IgD-negative memory B cell (primary cell): ENCODE results near the gene COA6. TPM values are rescaled to one million over a fixed set of nuclear protein-coding genes. Genes with fewer than 3 reads are reported as not detected.

Experiments
- H3K27ac Mint-ChIP-seq, 3 donors: one replicate each; pipeline ENCODE4 v1.8.0; 2020 to 2022; ENCODE audit warnings: mild to moderate bottlenecking in 3 of 3, mixed read lengths in 3 of 3, moderate library complexity in 1 of 3
- H3K27me3 Mint-ChIP-seq: one replicate; pipeline ENCODE4 v1.8.0; 2021; ENCODE audit warnings: mixed read lengths
- H3K36me3 Mint-ChIP-seq: one replicate; pipeline ENCODE4 v1.8.0; 2020; ENCODE audit warnings: mild to moderate bottlenecking, mixed read lengths
- H3K4me1 Mint-ChIP-seq, 3 donors: one replicate each; pipeline ENCODE4 v1.8.0; 2020 to 2022; ENCODE audit warnings: mixed read lengths in 3 of 3, mild to moderate bottlenecking in 1 of 3
- H3K4me3 Mint-ChIP-seq, 4 donors: one replicate each; pipeline ENCODE4 v1.8.0; 2020 to 2022; ENCODE audit warnings: mild to moderate bottlenecking in 4 of 4, mixed read lengths in 4 of 4, moderate library complexity in 3 of 4
- H3K9me3 Mint-ChIP-seq, 3 donors: one replicate each; pipeline ENCODE4 v1.8.0; 2020 to 2021; ENCODE audit warnings: mixed read lengths in 3 of 3, mild to moderate bottlenecking in 1 of 3
- polyA plus RNA-seq: library from polyadenylated mRNA; unstranded; fragments of 300-500 nt; fragmentation: Illumina TruSeq; gene quantifications from one replicate; pipeline ENCODE4 v1.2.3, GENCODE V29; 2021

Gene COA6
- polyA plus RNA-seq = 44.8 TPM

- Mint-ChIP-seq H3K9me3 (no peaks in the 10 kb centered on the region), H3K4me1 (peaks cover 16 to 28% (median 18%) of the 10 kb centered on the region in 3 donors), H3K36me3 (peaks cover 7% of the 10 kb centered on the region), H3K4me3 (peak within 1 kb of the TSS; percentile 90 to 98 (median 96)), H3K27me3 (peaks cover under 1% of the 10 kb centered on the region), H3K27ac (peak within 1 kb of the TSS; percentile 94 to 99 (median 98))
These were observed at the start of gene COA6 for GRCh38 chr1:234373064-234373958. TSS of gene COA6 (plus strand) at chr1:234373456. CDS start at chr1:234373467, 11 bp downstream.

DNA sequence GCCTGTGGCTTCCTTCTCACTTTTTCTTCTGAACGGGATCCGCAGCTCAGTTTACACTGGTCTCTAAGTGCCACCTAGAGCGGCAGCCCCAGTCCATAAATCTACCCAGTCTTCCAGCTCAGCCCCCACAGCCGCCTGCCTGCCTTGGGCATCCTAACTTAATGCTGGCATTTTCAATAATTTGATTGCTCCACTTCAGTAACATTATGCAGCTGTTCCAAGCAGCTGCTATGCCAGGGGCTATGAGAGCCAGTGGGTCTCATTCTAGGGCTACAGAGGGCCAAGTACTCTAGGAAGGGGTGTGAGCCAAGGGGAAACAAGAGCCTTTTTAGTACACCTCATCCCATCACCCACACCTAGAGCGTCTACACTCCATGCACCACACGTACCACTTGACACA is 48.4 kb upstream of the COA6 start:
- Mint-ChIP-seq H3K4me1 (peaks cover 10 to 21% (median 20%) of the 10 kb centered on the region in 3 donors), H3K9me3 (no peaks in the 10 kb centered on the region), H3K27me3 (peaks cover 13% of the 10 kb centered on the region), H3K4me3 (no peak overlapping the region), H3K36me3 (peaks cover 2% of the 10 kb centered on the region), H3K27ac (no peak overlapping the region)

- H3K36me3 Mint-ChIP-seq = peaks cover 2% of the 10 kb centered on the region
- no peaks in the 10 kb centered on the region for H3K9me3 Mint-ChIP-seq
- H3K4me1 Mint-ChIP-seq = peaks cover 13 to 26% (median 24%) of the 10 kb centered on the region in 3 donors
- H3K27me3 Mint-ChIP-seq = peaks cover 14% of the 10 kb centered on the region
- H3K27ac Mint-ChIP-seq = peak overlapping the region; percentile 15 to 76 (median 61)
- H3K4me3 Mint-ChIP-seq = peak overlapping the region; percentile 81 to 89 (median 84)
These were observed 47.3 kb upstream of the COA6 start for GRCh38 chr1:234325878-234326496.

DNA sequence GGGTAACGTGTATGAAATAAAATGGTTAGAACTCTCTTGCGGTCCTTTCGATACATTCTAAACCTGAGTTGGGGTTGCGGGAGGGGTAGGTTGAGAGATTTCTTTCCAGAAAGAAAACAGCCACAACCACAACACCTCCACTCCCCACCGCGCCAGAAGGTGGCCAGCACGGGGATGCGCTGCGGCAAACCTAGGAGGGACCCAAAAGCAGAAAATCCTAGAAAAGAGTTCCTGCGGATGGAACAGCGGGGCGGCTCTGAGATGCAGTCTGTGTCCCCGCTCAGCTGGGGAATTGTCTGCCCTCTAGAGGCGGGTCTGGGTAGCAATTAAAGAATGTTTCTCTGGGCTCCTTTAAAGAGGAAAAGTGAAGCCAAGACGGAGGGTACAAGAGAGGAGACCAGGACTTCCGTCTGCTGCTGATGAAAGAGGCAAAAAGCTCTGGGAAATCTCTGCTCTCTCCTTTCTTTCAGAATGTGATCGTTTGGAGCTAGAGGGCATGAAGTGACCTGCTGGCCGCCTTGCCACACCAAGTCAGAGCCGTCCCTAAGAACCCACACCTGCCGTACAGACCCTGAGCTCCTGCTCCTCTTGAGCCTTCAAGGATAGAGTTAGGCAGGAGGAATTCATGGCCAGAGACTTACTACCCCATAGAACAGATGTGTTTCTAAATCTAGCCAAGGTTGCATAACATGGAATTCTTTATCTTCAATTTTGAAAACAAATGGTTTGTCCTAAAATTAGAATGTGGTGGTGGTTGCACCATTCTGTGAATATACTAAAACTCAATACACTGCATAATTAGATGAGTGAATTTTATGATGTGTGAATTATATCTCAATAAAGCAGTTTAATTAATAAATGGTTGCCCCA is 46.5 kb upstream of the COA6 start:
- no peaks in the 10 kb centered on the region for H3K9me3 Mint-ChIP-seq

DNA sequence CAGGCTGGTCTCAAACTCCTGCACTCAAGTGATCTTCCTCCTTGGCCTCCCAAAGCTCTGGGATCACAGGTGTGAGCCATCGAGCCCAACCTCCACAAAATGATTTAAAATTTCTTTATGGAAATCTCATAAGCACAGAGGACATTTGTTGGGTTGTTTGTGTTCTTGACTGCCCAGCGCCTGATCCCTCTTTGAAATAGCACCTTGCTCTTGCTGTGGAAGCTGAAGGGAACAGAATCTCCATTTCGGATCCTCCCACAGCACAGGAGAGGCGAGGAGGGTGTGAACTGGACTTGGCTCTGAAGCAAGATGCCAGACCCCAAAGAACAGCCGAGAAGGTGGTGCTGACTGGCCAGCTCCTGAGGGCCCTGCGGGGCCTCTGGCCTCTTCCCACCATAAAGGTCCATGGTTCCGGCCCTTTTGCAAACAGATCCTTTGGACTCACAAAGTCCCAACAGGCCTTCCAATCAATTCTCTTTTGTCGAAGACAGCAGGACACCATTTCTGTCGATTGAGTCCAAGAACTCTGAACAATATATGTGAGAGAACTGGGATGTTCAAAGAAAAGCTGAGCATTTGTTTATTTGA is 45.6 kb upstream of the COA6 start:
- Mint-ChIP-seq H3K36me3 (peaks cover 2% of the 10 kb centered on the region), H3K27ac (no peak overlapping the region), H3K27me3 (peaks cover 10% of the 10 kb centered on the region)

More for the DNA sequence above, 46.5 kb upstream of the COA6 start:
- Mint-ChIP-seq H3K4me3 (peak overlapping the region; percentile 81 to 89 (median 84)), H3K4me1 (peaks cover 13 to 26% (median 22%) of the 10 kb centered on the region in 3 donors), H3K36me3 (peaks cover 2% of the 10 kb centered on the region), H3K27ac (peak overlapping the region; percentile 15 to 76 (median 61)), H3K27me3 (peaks cover 10% of the 10 kb centered on the region)

GRCh38 chr1:234330843-234331215 is 42.4 kb upstream of the COA6 start:
- Mint-ChIP-seq H3K9me3 (peaks cover 2 to 5% (median 2%) of the 10 kb centered on the region in 3 donors), H3K27ac (peak overlapping the region in 1 of 3 donors; percentile 24), H3K27me3 (peaks cover 9% of the 10 kb centered on the region), H3K4me3 (peak overlapping the region in 1 of 4 donors; percentile 72), H3K36me3 (no peaks in the 10 kb centered on the region), H3K4me1 (peaks cover 12 to 15% (median 12%) of the 10 kb centered on the region in 3 donors)

More for the DNA sequence above, 45.6 kb upstream of the COA6 start:
- Mint-ChIP-seq H3K9me3 (peaks cover 0 to 2% (median 0%) of the 10 kb centered on the region in 3 donors), H3K4me1 (peaks cover 13 to 21% (median 17%) of the 10 kb centered on the region in 3 donors), H3K4me3 (no peak overlapping the region)

- Mint-ChIP-seq H3K27ac (peak overlapping the region in 1 of 3 donors; percentile 71), H3K4me3 (peak overlapping the region in 1 of 4 donors; percentile 51), H3K9me3 (peaks cover 3 to 10% (median 9%) of the 10 kb centered on the region in 3 donors), H3K4me1 (peaks cover 8 to 10% (median 8%) of the 10 kb centered on the region in 3 donors), H3K36me3 (no peaks in the 10 kb centered on the region), H3K27me3 (peaks cover 11% of the 10 kb centered on the region)
These were observed 41.7 kb upstream of the COA6 start for GRCh38 chr1:234331507-234331906.

DNA sequence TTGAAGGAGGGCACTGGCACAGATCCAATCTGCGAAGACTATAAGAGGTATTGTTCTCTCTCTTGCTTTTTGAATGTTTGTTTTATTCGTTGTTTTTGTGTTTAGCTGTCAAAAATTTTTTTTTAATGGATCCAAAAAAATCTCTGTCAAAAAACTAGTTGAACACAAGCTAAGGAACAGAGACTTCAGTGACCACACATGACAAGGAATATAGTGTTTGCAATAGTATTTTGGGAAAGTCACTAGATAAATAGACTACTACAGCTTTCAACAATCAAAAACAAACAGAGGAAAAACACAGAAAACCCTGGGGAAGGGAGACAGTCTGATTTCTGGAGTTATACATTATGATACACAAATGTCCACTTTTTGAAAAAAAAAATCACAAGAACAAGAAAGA is 36.9 kb upstream of the COA6 start:
- no peak overlapping the region for H3K4me3 Mint-ChIP-seq
- H3K27me3 Mint-ChIP-seq = peaks cover 7% of the 10 kb centered on the region
- peaks cover 3% of the 10 kb centered on the region for H3K36me3 Mint-ChIP-seq
- H3K9me3 Mint-ChIP-seq = peaks cover 8 to 28% (median 22%) of the 10 kb centered on the region in 3 donors
- no peaks in the 10 kb centered on the region for H3K4me1 Mint-ChIP-seq
- no peak overlapping the region for H3K27ac Mint-ChIP-seq

GRCh38 chr1:234337233-234337632 is 36.0 kb upstream of the COA6 start:
- H3K4me3 Mint-ChIP-seq = no peak overlapping the region
- no peak overlapping the region for H3K27ac Mint-ChIP-seq
- peaks cover 7% of the 10 kb centered on the region for H3K27me3 Mint-ChIP-seq
- H3K4me1 Mint-ChIP-seq = no peaks in the 10 kb centered on the region
- peaks cover 3% of the 10 kb centered on the region for H3K36me3 Mint-ChIP-seq
- H3K9me3 Mint-ChIP-seq = peaks cover 6 to 28% (median 22%) of the 10 kb centered on the region in 3 donors

GRCh38 chr1:234340528-234340927 is 32.7 kb upstream of the COA6 start:
- Mint-ChIP-seq H3K9me3 (peaks cover 6 to 28% (median 20%) of the 10 kb centered on the region in 3 donors), H3K27me3 (peaks cover 2% of the 10 kb centered on the region), H3K27ac (no peak overlapping the region), H3K4me3 (no peak overlapping the region), H3K36me3 (peaks cover 3% of the 10 kb centered on the region), H3K4me1 (no peaks in the 10 kb centered on the region)

DNA sequence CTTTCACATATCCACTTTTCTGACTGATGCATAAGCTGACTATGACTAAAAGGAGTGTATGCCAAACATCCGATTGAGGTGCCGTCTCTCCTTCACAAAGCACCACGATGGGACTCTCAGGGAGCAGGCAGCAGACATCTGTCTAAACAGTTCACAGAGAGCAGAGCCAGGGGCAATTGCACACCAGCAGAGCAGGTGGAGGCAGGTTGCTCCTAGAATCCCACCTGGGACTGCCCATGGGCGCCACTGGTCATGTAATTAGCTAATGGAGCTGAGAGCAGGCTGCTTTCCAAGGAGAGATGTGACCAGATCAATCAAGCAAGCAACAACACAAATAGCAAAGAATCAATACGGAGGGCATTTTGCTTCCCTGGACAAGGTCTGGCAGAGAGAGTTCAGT is 30.5 kb upstream of the COA6 start:
- Mint-ChIP-seq H3K4me3 (no peak overlapping the region), H3K36me3 (peaks cover 3% of the 10 kb centered on the region), H3K9me3 (peaks cover 0 to 12% (median 4%) of the 10 kb centered on the region in 3 donors), H3K4me1 (no peaks in the 10 kb centered on the region), H3K27ac (no peak overlapping the region), H3K27me3 (no peaks in the 10 kb centered on the region)

DNA sequence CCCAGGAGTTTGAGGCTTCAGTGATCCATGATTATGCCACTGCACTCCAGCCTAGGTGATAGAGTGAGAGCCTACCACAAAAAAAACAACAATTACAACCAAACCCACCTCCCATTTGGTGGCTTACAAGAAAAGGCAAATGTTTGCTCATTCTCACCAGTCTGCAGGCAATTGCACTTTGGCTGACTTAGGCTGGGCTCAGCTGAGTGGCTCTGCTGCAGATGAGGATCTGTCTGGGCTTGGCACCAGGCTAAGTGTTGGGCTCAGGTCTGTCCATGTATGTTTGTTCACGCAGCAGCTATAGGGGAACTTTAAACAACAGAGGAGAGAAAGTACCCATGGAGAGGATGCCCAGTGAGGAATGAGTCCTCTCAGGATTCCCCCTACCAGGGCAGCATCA is 28.0 kb upstream of the COA6 start:
- H3K4me3 Mint-ChIP-seq = no peak overlapping the region

DNA sequence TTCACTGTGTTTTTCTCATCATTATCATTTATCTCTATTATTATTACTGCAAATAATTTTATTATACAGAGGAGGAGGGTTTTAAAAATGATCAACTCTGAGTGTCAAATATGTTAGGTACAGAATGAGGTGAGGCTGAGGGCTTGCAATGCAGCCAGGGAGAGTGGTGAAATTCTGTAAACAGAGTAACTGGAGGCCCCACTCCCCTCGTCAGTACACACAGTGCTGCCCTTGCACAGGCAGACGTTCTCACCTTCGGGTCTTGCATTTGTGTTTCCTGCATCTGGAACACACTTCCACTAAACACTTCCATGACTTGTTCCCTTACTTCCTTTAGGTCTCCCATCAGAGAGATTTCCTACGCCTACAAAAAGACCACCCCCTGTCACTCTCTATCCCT is 24.3 kb upstream of the COA6 start:
- H3K36me3 Mint-ChIP-seq = peaks cover 2% of the 10 kb centered on the region
- H3K9me3 Mint-ChIP-seq = peaks cover 0 to 3% (median 0%) of the 10 kb centered on the region in 3 donors
- no peaks in the 10 kb centered on the region for H3K4me1 Mint-ChIP-seq
- peaks cover 8% of the 10 kb centered on the region for H3K27me3 Mint-ChIP-seq
- H3K4me3 Mint-ChIP-seq = no peak overlapping the region
- no peak overlapping the region for H3K27ac Mint-ChIP-seq

More for the DNA sequence above, 28.0 kb upstream of the COA6 start:
- no peaks in the 10 kb centered on the region for H3K4me1 Mint-ChIP-seq
- peaks cover 5% of the 10 kb centered on the region for H3K36me3 Mint-ChIP-seq
- peaks cover 6% of the 10 kb centered on the region for H3K27me3 Mint-ChIP-seq
- peaks cover 0 to 4% (median 0%) of the 10 kb centered on the region in 3 donors for H3K9me3 Mint-ChIP-seq
- H3K27ac Mint-ChIP-seq = peak overlapping the region in 1 of 3 donors; percentile 39
